Peyer's patch (tissue), 4 donors: ENCODE measurements around the gene ZNF765. TPM values are rescaled to one million over a fixed set of nuclear protein-coding genes. Genes with fewer than 3 reads are reported as not detected.
"Not testable (repeated sequence)": the region's sequence is repeated elsewhere in the genome, so short reads cannot be mapped to it uniquely, and the experiment has no call there.

Experiments
- DNase-seq, 3 donors: peaks; one replicate each; pipeline ENCODE4 v3.0.0-alpha.2; 2017 to 2019
- H3K27ac ChIP-seq, 4 donors: fragments of 200-600 bp; sonication (generic); one replicate each; pipeline ENCODE4 v1.5.1; 2016 to 2019
- H3K27me3 ChIP-seq, 2 donors: fragments of 200-600 bp; sonication (generic); one replicate each; pipeline ENCODE4 v1.5.1; 2019
- H3K36me3 ChIP-seq, 3 donors: fragments of 200-600 bp; sonication (generic); one replicate each; pipeline ENCODE4 v1.5.1; 2016 to 2019
- H3K4me1 ChIP-seq, 4 donors: fragments of 200-600 bp; sonication (generic); one replicate each; pipeline ENCODE4 v1.5.1; 2016 to 2019
- H3K4me3 ChIP-seq, 4 donors: fragments of 200-600 bp; sonication (generic); 1 replicate in 3 of 4; 2 replicates in 1 of 4; pipeline ENCODE4 v1.5.1; 2016 to 2019; ENCODE audit warnings: mild to moderate bottlenecking in 1 of 4
- H3K9me3 ChIP-seq, 4 donors: fragments of 200-600 bp; sonication (generic); one replicate each; pipeline ENCODE4 v1.5.1; 2016 to 2019; ENCODE audit warnings: mild to moderate bottlenecking in 1 of 4
- CTCF ChIP-seq, 6 experiments: fragments of 450-650 bp in 4 of 6; fragments of 200-600 bp in 2 of 6; sonication (generic) in 1 of 6; IDR thresholded peaks; one replicate each; pipeline ENCODE4 v1.5.1; 2017 to 2019; ENCODE audit warnings: antibody characterized with exemption in 6 of 6, mild to moderate bottlenecking in 3 of 6, moderate library complexity in 1 of 6
- POLR2A ChIP-seq, 2 donors: fragments of 450-650 bp; IDR thresholded peaks; one replicate each; pipeline ENCODE4 v1.5.1; 2017; ENCODE audit warnings: antibody characterized with exemption in 2 of 2, mild to moderate bottlenecking in 2 of 2, moderate library complexity in 2 of 2
- small RNA-seq, 2 donors: library from RNA; depleted of rRNA; stranded (forward); fragments of <200 nt; gene quantifications; one replicate each; pipeline ENCODE3, GENCODE V24; 2016
- total RNA-seq, 4 donors: library from RNA; depleted of rRNA; stranded (reverse); fragments of >200 nt; gene quantifications; one replicate each; pipeline ENCODE4 v1.1.0, GENCODE V29; 2016

Gene ZNF765
- total RNA-seq, 4 donors from 2014 or later: 7.5 to 17.1 (median 12.0) TPM

GRCh38 chr19:53471916-53472315, 77.0 kb downstream of the ZNF765 start:
- Histone ChIP-seq H3K27me3 (no peaks in the 10 kb centered on the region), H3K27ac (no peak overlapping the region), H3K36me3 (peaks cover 0 to 8% (median 0%) of the 10 kb centered on the region in 3 donors), H3K4me3 (no peak overlapping the region), H3K9me3 (peaks cover 0 to 27% (median 0%) of the 10 kb centered on the region in 4 donors), H3K4me1 (peaks cover 0 to 7% (median 0%) of the 10 kb centered on the region in 4 donors)
- TF ChIP-seq POLR2A (IDR thresholded peaks at IDR 0.05) (no peak), CTCF (IDR thresholded peaks at IDR 0.05) (no peak)
- no peak for DNase-seq

GRCh38 chr19:53474832-53475231, 79.9 kb downstream of the ZNF765 start:
- peaks cover 0 to 32% (median 0%) of the 10 kb centered on the region in 3 donors for H3K36me3 ChIP-seq
- H3K27me3 ChIP-seq, H3K4me3 ChIP-seq, H3K27ac ChIP-seq, H3K4me1 ChIP-seq, DNase-seq: not testable (repeated sequence)
- H3K9me3 ChIP-seq: peaks cover 0 to 52% (median 0%) of the 10 kb centered on the region in 4 donors

GRCh38 chr19:53475470-53475869, 80.5 kb downstream of the ZNF765 start:
- H3K36me3 ChIP-seq: peaks cover 0 to 32% (median 0%) of the 10 kb centered on the region in 3 donors
- not testable (repeated sequence) for H3K27ac ChIP-seq, H3K4me1 ChIP-seq, H3K27me3 ChIP-seq, DNase-seq, H3K4me3 ChIP-seq
- H3K9me3 ChIP-seq: peaks cover 0 to 57% (median 0%) of the 10 kb centered on the region in 4 donors

Small RNAs within 50 kb of the gene (small RNA-seq; reads per million reads assigned to genes)
- gene RPL39P36: 0 reads per million in 2 donors

Other genes with a start within 250 kb of the ZNF765 start
- gene ZNF347, start 236.1 kb upstream of the ZNF765 start, total RNA-seq: 10 to 100 TPM; 12.7 to 21.5 (median 16.1) TPM
- 1 to 10 TPM in 3 of 4 donors, not detected in 1; 1.4 to 6.0 (median 5.8) TPM for gene ZNF665, start 201.8 kb upstream of the ZNF765 start, total RNA-seq
- 10 to 100 TPM in 2 of 4 donors, 1 to 10 TPM in 2; 2.8 to 13.2 (median 7.2) TPM for gene ZNF677, start 140.3 kb upstream of the ZNF765 start, total RNA-seq
- gene VN1R2, start 136.9 kb upstream of the ZNF765 start, total RNA-seq: not detected
- gene VN1R4, start 127.4 kb upstream of the ZNF765 start, total RNA-seq: not detected
- gene ZNF845, start 61.4 kb upstream of the ZNF765 start, total RNA-seq: 1 to 10 TPM; 6.6 to 7.4 (median 6.9) TPM
- 10 to 100 TPM in 2 of 4 donors, 1 to 10 TPM in 2; 6.0 to 13.2 (median 10.3) TPM for gene ZNF525, start 29.4 kb upstream of the ZNF765 start, total RNA-seq
- 10 to 100 TPM in 2 of 4 donors, 1 to 10 TPM in 2; 6.8 to 24.8 (median 9.5) TPM for gene ZNF761, start 36.8 kb downstream of the ZNF765 start, total RNA-seq
- gene ZNF813, start 72.6 kb downstream of the ZNF765 start, total RNA-seq: 10 to 100 TPM in 1 of 4 donors, 1 to 10 TPM in 3; 3.0 to 27.2 (median 5.8) TPM
- gene ZNF331, start 143.0 kb downstream of the ZNF765 start, total RNA-seq: 10 to 100 TPM in 3 of 4 donors, 1 to 10 TPM in 1; 6.8 to 35.5 (median 11.9) TPM
- not detected for gene DPRX, start 236.8 kb downstream of the ZNF765 start, total RNA-seq